HFFc6 (cell line): Measurements from ENCODE around the gene TRIM2. TPM values are rescaled to one million over a fixed set of nuclear protein-coding genes. Genes with fewer than 3 reads are reported as not detected.

Experiments used
- DNase-seq: peaks from one replicate; pipeline ENCODE4 v3.0.0-alpha.2; 2018
- H3K27ac Mint-ChIP-seq: 2 replicates; pipeline ENCODE4 v1.8.0; 2020; ENCODE audit warnings: mild to moderate bottlenecking, mixed read lengths
- H3K27me3 Mint-ChIP-seq: 2 replicates; pipeline ENCODE4 v1.8.0; 2021; ENCODE audit warnings: mild to moderate bottlenecking, moderate library complexity, mixed read lengths; ENCODE audit not compliant: insufficient read depth
- H3K36me3 Mint-ChIP-seq: 2 replicates; pipeline ENCODE4 v1.8.0; 2021; ENCODE audit warnings: low read depth, mixed read lengths
- H3K4me1 Mint-ChIP-seq: 2 replicates; pipeline ENCODE4 v1.8.0; 2020; ENCODE audit warnings: low read depth, mixed read lengths
- H3K4me3 Mint-ChIP-seq: 2 replicates; pipeline ENCODE4 v1.8.0; 2020; ENCODE audit warnings: mild to moderate bottlenecking, moderate library complexity, mixed read lengths
- H3K9me3 Mint-ChIP-seq: 2 replicates; pipeline ENCODE4 v1.8.0; 2020; ENCODE audit warnings: mild to moderate bottlenecking, mixed read lengths
- total RNA-seq, 6 experiments: library from RNA; stranded (reverse); fragmentation: NEBNext Ultra II Directional; extraction: Animal tissue kit (Norgen Biotek cat#: 25700); gene quantifications; 2 replicates in 1 of 6; 3 replicates in 5 of 6; pipeline ENCODE4 v1.2.3, GENCODE V29; 2021
- TF ChIP-seq, protein P1 (sequence below): fragments of 200-600 bp; sonication (generic); IDR thresholded peaks from 2 replicates; pipeline ENCODE4 v1.5.0; 2021; ENCODE audit warnings: antibody characterized with exemption, mild to moderate bottlenecking

Gene TRIM2
- total RNA-seq, 6 experiments from 2014 or later = 32.3 to 39.6 (median 34.9) TPM

DNA sequence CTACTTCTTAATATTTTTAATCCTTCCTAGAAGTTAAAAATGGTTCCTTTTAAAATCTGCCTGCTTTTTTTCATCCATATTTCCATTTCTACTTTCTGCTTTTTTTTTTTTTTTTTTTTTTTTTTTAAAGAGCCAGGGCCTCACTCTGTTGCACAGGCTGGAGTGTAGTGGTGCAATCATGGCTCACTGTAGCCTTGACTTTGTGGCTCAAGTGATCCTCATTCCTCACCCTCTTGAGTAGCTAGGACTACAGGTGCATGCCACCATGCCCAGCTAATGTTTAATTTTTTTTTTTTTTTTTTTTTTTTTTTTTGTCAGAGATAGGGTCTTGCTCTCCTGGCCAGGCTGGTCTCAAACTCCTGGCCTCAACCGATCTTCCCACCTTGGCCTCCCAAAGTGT, 179.9 kb downstream of the TRIM2 start:
- no peak overlapping the region for H3K4me3 Mint-ChIP-seq
- H3K36me3 Mint-ChIP-seq = no peaks in the 10 kb centered on the region
- H3K27me3 Mint-ChIP-seq = no peaks in the 10 kb centered on the region
- no peaks in the 10 kb centered on the region for H3K4me1 Mint-ChIP-seq
- no peak overlapping the region for H3K27ac Mint-ChIP-seq
- H3K9me3 Mint-ChIP-seq = no peaks in the 10 kb centered on the region
- no peak for DNase-seq
- TF ChIP-seq, protein P1, sequence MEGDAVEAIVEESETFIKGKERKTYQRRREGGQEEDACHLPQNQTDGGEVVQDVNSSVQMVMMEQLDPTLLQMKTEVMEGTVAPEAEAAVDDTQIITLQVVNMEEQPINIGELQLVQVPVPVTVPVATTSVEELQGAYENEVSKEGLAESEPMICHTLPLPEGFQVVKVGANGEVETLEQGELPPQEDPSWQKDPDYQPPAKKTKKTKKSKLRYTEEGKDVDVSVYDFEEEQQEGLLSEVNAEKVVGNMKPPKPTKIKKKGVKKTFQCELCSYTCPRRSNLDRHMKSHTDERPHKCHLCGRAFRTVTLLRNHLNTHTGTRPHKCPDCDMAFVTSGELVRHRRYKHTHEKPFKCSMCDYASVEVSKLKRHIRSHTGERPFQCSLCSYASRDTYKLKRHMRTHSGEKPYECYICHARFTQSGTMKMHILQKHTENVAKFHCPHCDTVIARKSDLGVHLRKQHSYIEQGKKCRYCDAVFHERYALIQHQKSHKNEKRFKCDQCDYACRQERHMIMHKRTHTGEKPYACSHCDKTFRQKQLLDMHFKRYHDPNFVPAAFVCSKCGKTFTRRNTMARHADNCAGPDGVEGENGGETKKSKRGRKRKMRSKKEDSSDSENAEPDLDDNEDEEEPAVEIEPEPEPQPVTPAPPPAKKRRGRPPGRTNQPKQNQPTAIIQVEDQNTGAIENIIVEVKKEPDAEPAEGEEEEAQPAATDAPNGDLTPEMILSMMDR = no peak

DNA sequence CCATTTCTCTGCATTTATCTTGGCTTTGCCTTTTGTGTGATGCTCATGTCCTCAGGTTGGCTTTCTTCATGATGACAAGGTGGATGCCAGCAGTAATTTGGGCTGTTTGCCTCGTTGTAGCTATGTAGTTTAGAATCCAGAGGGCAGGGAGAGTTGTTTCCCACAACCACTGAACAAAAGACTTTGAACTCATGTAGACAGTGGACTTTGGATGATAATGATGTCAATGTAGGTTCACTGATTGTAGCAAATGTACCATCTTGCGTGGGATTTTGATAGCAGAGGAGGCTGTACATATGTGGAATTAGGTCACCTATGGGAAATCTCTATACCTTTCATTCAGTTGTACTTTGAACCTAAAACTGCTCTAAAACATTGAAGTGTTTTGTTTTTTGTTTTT, 181.5 kb downstream of the TRIM2 start:
- no peaks in the 10 kb centered on the region for H3K27me3 Mint-ChIP-seq
- no peaks in the 10 kb centered on the region for H3K9me3 Mint-ChIP-seq
- no peaks in the 10 kb centered on the region for H3K36me3 Mint-ChIP-seq
- H3K4me1 Mint-ChIP-seq = no peaks in the 10 kb centered on the region
- TF ChIP-seq, protein P1 = no peak
- no peak overlapping the region for H3K27ac Mint-ChIP-seq
- H3K4me3 Mint-ChIP-seq = no peak overlapping the region
- DNase-seq = no peak

DNA sequence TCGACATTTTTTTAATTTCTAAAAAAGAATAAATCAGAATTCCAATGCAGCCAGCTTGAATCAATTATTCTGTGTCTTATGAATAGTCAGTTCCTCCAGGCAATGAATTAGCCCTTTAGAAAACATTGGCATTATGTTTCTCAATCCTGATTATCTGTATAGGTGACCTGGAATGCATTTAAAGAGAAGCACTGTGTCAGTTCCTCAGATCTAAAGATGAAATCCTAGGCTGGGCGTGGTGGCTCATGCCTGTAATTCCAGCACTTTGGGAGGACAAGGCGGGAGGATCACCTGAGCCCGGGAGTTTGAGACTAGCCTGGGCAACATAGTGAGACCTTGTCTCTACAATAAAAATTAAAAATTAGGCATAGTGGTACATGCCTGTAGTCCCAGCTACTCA, 183.7 kb downstream of the TRIM2 start:
- DNase-seq = no peak
- TF ChIP-seq, protein P1 = no peak
- H3K4me3 Mint-ChIP-seq = no peak overlapping the region
- H3K27ac Mint-ChIP-seq = no peak overlapping the region
- H3K36me3 Mint-ChIP-seq = no peaks in the 10 kb centered on the region
- H3K9me3 Mint-ChIP-seq = no peaks in the 10 kb centered on the region
- H3K4me1 Mint-ChIP-seq = no peaks in the 10 kb centered on the region
- no peaks in the 10 kb centered on the region for H3K27me3 Mint-ChIP-seq

Other genes with a start within 250 kb of the TRIM2 start
- gene MND1, start 140.2 kb downstream of the TRIM2 start, total RNA-seq = 1 to 10 TPM; 4.1 to 9.2 (median 7.3) TPM